NK-92 (cell line): ENCODE results near the gene HSD3B7.
"Not testable (repeated sequence)": the region's sequence is repeated elsewhere in the genome, so short reads cannot be mapped to it uniquely, and the experiment has no call there.

ENCODE experiments used
- DNase-seq: peaks from one replicate; lab custom pipeline; 2025; ENCODE audit not compliant: unreplicated experiment; lab: John Stamatoyannopoulos, UW

Gene HSD3B7

DNA sequence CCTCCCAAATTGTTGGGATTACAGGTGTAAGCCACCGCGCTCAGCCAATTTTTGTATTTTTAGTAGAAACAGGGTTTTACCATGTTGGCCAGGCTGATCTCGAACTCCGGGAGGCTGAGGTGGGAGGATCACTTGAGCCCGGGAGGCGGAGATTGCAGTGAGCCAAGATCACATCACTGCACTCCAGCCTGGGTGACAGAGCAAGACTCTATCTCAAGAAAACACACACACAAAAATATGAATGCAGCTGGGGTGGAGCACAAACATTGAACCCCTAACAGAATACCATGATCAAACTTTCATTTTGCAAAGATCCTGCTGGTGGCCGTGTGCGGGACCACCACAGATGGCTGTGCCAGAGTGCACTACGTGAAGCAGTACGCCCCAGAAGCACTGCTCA, 32.7 kb downstream of the HSD3B7 start:
- DNase-seq, result not testable (repeated sequence)

DNA sequence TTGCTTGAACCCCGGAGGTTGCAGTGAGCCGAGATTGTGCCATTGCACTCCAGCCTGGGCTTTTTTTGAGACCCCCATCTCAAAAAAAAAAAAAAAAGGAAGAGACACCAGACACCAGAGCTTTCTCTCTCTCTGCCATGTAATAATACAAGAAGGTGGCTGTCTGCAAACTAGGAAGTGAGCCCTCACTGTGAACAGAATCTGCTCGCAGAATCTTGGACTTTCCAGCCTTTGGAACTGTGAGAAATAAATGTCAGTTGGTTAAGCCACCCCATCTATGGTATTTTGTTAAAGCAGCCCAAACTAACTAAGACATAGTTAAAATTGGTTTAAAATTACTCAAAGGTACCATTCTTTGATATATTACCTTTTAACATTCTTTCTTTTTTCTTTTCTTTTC, 35.5 kb downstream of the HSD3B7 start:
- no peak for DNase-seq

- no peak for DNase-seq
Measured at GRCh38 chr16:31022544-31023251, 37.7 kb downstream of the HSD3B7 start.

GRCh38 chr16:31023252-31023602, 38.2 kb downstream of the HSD3B7 start:
- DNase-seq, result no peak

DNA sequence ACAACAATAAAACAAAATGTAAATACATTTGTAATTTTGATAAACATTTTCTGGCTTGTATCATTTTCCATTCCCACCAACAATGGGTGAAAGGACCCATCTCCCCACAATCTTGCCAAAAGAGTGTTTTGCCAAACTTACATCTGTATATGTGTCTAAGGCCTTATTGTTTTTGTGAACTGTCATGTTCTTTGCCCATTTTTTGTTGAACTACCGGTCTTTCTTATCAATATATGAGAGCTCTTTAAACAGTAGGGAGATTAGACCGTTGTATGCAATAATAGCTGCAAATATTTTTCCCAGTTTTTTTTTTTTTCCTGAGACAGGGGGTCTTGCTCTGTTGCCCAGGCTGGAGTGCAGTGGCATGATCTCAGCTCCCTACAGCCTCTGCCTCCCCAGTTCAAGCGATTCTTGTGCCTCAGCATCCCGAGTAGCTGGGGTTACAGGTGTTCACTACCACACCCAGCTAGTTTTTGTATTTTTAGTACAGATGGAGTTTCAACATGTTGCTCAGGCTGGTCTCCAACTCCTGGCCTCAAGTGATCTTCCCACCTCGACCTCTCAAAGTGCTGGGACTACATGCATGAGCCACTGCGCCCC, 38.7 kb downstream of the HSD3B7 start:
- DNase-seq, result no peak

GRCh38 chr16:31025339-31025738, 40.3 kb downstream of the HSD3B7 start:
- DNase-seq, result no peak

DNA sequence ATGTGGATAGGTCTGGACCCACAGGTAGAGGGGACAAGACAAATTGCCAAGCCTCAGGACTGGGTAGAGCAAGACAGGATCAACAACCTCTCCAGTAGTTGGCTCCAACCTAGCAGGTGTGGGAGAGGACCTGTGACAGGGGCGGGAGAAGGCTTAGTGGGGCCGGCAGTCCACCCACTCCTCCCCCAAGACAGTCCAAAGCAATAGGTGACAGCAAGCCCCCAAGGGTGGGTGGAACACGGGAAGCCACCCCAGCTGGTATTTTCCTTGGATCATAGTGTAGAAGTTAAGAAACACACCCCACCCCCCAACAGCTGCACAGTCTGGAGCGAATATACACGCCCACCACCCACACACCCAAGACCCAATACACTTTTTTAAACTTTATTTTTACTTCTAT, 44.3 kb downstream of the HSD3B7 start:
- no peak for DNase-seq

DNA sequence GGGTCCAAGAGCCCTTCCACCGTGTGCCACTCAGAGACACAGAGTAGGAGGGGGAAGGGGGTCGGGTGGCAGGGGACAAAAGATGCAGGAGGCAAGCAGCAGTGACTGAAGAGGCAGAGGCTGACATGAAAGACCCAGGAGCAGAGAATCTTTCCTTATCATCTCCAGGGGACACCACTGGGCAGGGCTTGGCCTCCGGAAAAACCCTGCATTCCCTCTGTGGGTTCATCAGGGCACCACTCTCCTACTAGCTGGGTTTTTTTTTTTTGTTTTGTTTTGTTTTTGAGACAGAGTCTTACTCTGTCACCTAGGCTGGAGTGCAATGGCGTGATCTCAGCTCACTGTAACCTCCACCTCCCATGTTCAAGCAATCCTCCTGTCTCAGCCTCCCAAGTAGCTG, 46.3 kb downstream of the HSD3B7 start:
- no peak for DNase-seq

DNA sequence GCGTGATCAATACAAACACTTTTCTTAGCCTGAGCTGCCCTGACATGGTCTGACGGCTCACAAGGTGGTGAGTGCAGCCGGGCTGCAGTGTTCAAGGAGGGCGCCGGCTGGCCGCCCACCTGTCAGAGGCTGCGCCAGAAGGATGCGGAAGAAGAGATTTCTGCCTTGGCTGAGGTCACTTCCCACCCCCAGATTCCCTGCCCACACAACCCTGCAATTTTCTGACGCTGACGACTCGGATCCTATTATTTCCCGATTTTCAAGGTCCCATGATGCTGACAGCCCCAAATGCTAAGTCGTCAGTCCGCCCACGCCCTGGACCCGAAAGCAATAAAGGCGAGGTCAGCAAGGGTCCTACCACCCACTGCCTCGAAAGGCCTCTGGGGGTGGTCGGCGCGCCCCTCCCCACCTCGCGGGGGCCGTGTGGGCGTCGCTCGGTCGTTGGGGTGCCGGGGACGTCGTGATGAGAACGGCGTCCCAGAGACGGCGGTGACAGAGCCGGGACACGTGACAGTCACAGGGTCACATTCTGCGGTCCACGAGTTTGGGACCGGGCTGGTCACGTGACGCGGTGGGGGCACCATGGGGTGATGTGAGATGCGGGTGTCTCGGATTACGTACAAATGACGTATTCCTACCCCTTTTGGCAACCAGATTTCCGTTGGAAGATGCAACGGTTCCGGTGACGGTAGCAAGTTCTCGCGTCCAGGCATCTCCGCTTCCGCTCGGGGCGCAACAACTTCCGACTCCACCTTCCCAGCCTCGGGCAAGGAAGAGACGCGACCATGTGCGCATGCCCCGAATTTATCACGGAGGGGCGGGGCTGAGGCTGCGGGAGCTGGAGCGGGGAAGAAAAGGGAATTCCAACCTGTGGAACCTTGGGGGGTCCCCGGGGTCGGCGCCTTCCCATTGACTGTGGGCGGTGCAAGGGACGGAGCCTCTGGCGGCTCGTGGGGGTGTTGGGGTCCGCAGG, 48.0 kb downstream of the HSD3B7 start, which contains the start of gene STX4:
Gene STX4 (plus strand): TSS at position 823 of the 973 bp plus-strand sequence. CDS start 248 bp downstream, outside the sequence.
- DNase-seq, result peak; percentile 92

DNA sequence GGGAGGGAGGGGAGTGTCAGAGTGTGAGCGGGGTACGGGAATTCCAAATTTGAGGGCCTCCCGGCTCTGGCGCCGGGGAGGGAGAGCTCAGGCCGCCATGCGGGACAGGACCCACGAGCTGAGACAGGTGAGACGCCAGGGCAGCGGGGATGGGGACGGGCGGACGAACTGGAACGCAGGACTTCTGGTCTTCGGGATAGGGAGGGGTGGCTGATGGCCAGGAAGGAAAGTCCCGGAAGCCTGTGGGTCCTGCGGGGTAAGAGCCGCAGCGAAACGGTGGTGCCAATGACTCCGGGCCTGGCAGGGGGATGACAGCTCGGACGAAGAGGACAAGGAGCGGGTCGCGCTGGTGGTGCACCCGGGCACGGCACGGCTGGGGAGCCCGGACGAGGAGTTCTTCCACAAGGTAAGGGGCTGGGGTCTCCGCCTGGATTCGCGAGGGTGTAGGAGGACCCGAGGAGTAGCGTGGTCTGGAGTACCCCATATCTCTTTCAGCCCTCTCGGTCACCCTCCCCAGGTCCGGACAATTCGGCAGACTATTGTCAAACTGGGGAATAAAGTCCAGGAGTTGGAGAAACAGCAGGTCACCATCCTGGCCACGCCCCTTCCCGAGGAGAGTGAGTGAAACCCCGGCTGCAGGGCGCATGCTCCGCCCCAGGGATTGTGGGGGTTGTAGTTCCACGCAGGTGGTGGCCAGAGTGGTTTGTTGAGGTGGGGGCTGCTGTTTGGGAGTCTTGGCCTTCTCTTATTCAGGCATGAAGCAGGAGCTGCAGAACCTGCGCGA, 48.9 kb downstream of the HSD3B7 start:
- peak; percentile 37 for DNase-seq

- DNase-seq, result no peak
Measured at GRCh38 chr16:31036691-31037090, 51.7 kb downstream of the HSD3B7 start.
